OCI-LY7 (cell line): ENCODE results near the gene PPP1R26. TPM values are rescaled to one million over a fixed set of nuclear protein-coding genes. Genes with fewer than 3 reads are reported as not detected.
"Not testable (repeated sequence)": the region's sequence is repeated elsewhere in the genome, so short reads cannot be mapped to it uniquely, and the experiment has no call there.

Source experiments
- BruUV-seq: library from RNA; stranded (reverse); fragments of 400-500 nt; replicated peaks from 2 replicates; lab custom pipeline; 2021; lab: Mats Ljungman, UMichigan
- CTCF ChIA-PET: fragments of 300-600 bp; sonication (Branson Sonifier 250); formaldehyde crosslinking; loops from one replicate; lab custom pipeline; 2022; ENCODE audit warnings: antibody characterized with exemption; ENCODE audit not compliant: unreplicated experiment; lab: Charles Lee
- POLR2A ChIA-PET: fragments of 300-600 bp; sonication (Branson Sonifier 250); formaldehyde crosslinking; loops from one replicate; lab custom pipeline; 2022; ENCODE audit warnings: antibody characterized with exemption; lab: Charles Lee
- DNase-seq: peaks from one replicate; pipeline ENCODE4 v3.0.0-alpha.2; 2015; ENCODE audit warnings: low spot score
- H2AFZ ChIP-seq: fragments of 200-600 bp; sonication (generic), shearing (Covaris generic); 2 replicates; pipeline ENCODE4 v1.6.1; 2014; ENCODE audit warnings: mild to moderate bottlenecking, antibody characterized with exemption, low read length, moderate library complexity
- H3K27ac ChIP-seq: fragments of 200-600 bp; sonication (generic); 2 replicates; pipeline ENCODE4 v1.5.1; 2014; ENCODE audit warnings: mixed run types, low read depth, mild to moderate bottlenecking, moderate library complexity, low read length, inconsistent platforms; ENCODE audit not compliant: poor library complexity, severe bottlenecking
- H3K36me3 ChIP-seq: fragments of 200-600 bp; sonication (generic); 2 replicates; pipeline ENCODE4 v1.6.1; 2014; ENCODE audit warnings: mild to moderate bottlenecking, antibody characterized with exemption, low read length, moderate library complexity, mixed read lengths; ENCODE audit not compliant: insufficient read depth
- H3K4me1 ChIP-seq: fragments of 200-600 bp; sonication (generic); 2 replicates; pipeline ENCODE4 v1.5.1; 2014; ENCODE audit warnings: mild to moderate bottlenecking, low read length; ENCODE audit not compliant: insufficient read depth, poor library complexity, severe bottlenecking
- H3K4me2 ChIP-seq: fragments of 200-600 bp; sonication (generic); 2 replicates; pipeline ENCODE4 v1.6.1; 2014; ENCODE audit warnings: mild to moderate bottlenecking, low read length
- H3K4me3 ChIP-seq: fragments of 200-600 bp; sonication (generic); 2 replicates; pipeline ENCODE4 v1.5.1; 2014; ENCODE audit warnings: mild to moderate bottlenecking, low read depth, low read length; ENCODE audit not compliant: poor library complexity, severe bottlenecking
- H3K79me2 ChIP-seq: fragments of 200-600 bp; sonication (generic); 2 replicates; pipeline ENCODE4 v1.6.1; 2016; ENCODE audit warnings: low read depth, mild to moderate bottlenecking, low read length, moderate library complexity, mixed read lengths; ENCODE audit not compliant: insufficient read depth
- H3K9me2 ChIP-seq: fragments of 200-600 bp; sonication (generic); 2 replicates; pipeline ENCODE4 v1.6.1; 2016; ENCODE audit warnings: mild to moderate bottlenecking, low read length, mixed read lengths; ENCODE audit not compliant: insufficient read depth
- H3K9me3 ChIP-seq: fragments of 200-600 bp; sonication (generic); 2 replicates; pipeline ENCODE4 v1.6.1; 2014; ENCODE audit warnings: mild to moderate bottlenecking, mixed run types, low read length, mixed read lengths
- H4K20me1 ChIP-seq: fragments of 200-600 bp; sonication (generic); 2 replicates; pipeline ENCODE4 v1.6.1; 2014; ENCODE audit warnings: mild to moderate bottlenecking, antibody characterized with exemption, low read length, moderate library complexity, mixed read lengths; ENCODE audit not compliant: insufficient read depth
- EZH2phosphoT487 ChIP-seq: fragments of 200-600 bp; sonication (generic); IDR thresholded peaks from 2 replicates; pipeline ENCODE4 v1.6.1; 2018; ENCODE audit warnings: low read depth, borderline replicate concordance, mild to moderate bottlenecking, mixed run types, antibody characterized with exemption, low read length, moderate library complexity, mixed read lengths
- intact Hi-C: fragments of 100-400 bp; cut with micrococcal nuclease; formaldehyde crosslinking; loops from one replicate; pipeline ENCODE4 v1.10.0; 2022; ENCODE audit not compliant: unreplicated experiment
- total RNA-seq, 2 experiments: library from RNA; depleted of rRNA in 1 of 2; stranded (reverse); fragments of >200 nt in 1 of 2; shearing (Covaris generic) in 1 of 2; gene quantifications; 2 replicates each; pipeline ENCODE4 v1.2.3, GENCODE V29; 2014 to 2022
- TF ChIP-seq, protein P1 (sequence below): fragments of 200-600 bp; sonication (generic); conservative IDR thresholded peaks from 2 replicates; pipeline ENCODE4 v1.5.1; 2014; ENCODE audit warnings: mild to moderate bottlenecking, antibody characterized with exemption, low read length, moderate library complexity, mixed read lengths

PPP1R26 gene
- total RNA-seq, 2 experiments from 2014 or later, result 0.21 to 1.5 TPM

- CTCF ChIA-PET, result no interaction called here
- DNase-seq, result no peak
- no peak overlapping the region for H2AFZ ChIP-seq
- no peak overlapping the region for H3K4me2 ChIP-seq
- BruUV-seq, result no TSS peak
- no peaks in the 10 kb centered on the region for H3K79me2 ChIP-seq
- no peak overlapping the region for H3K27ac ChIP-seq
- no peak overlapping the region for H3K4me3 ChIP-seq
- no peaks in the 10 kb centered on the region for H3K9me3 ChIP-seq
- no peaks in the 10 kb centered on the region for H3K4me1 ChIP-seq
- no peaks in the 10 kb centered on the region for H4K20me1 ChIP-seq
- H3K36me3 ChIP-seq, result no peaks in the 10 kb centered on the region
- TF ChIP-seq, protein P1, sequence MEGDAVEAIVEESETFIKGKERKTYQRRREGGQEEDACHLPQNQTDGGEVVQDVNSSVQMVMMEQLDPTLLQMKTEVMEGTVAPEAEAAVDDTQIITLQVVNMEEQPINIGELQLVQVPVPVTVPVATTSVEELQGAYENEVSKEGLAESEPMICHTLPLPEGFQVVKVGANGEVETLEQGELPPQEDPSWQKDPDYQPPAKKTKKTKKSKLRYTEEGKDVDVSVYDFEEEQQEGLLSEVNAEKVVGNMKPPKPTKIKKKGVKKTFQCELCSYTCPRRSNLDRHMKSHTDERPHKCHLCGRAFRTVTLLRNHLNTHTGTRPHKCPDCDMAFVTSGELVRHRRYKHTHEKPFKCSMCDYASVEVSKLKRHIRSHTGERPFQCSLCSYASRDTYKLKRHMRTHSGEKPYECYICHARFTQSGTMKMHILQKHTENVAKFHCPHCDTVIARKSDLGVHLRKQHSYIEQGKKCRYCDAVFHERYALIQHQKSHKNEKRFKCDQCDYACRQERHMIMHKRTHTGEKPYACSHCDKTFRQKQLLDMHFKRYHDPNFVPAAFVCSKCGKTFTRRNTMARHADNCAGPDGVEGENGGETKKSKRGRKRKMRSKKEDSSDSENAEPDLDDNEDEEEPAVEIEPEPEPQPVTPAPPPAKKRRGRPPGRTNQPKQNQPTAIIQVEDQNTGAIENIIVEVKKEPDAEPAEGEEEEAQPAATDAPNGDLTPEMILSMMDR, result no peak
- TF ChIP-seq EZH2phosphoT487, result no peak
- intact Hi-C loops, result no loop called here
- POLR2A ChIA-PET, result interaction anchor here (0.6 kb wide), 1 partner anchor 90 kb away, joined by 4 read pairs; no protein-coding TSS in a partner anchor
- H3K9me2 ChIP-seq, result no peaks in the 10 kb centered on the region
Measured at GRCh38 chr9:135450956-135451355, 28.6 kb upstream of the PPP1R26 start.

DNA sequence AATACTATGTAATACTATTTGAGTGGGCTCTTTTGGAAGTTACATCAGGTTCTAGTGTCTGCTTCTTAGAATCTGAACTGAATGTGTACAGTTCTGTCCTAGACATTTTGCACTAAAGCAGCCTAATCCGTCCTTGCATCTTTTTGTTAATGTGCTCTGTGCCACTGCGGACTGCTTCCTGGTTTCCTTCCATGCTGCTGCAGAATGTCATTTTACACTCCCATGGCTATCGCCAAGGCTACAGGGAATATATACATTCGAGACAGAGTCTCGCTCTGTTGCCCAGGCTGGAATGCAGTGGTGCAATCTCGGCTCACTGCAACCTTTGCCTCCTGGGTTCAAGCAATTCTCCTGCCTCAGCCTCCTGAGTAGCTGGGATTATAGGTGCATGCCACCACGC, 27.7 kb upstream of the PPP1R26 start:
- H3K9me3 ChIP-seq, BruUV-seq, H3K9me2 ChIP-seq, H3K4me1 ChIP-seq, CTCF ChIA-PET, DNase-seq, intact Hi-C loops, H3K4me3 ChIP-seq, H3K79me2 ChIP-seq, H4K20me1 ChIP-seq, H3K27ac ChIP-seq, H2AFZ ChIP-seq, POLR2A ChIA-PET, H3K4me2 ChIP-seq, H3K36me3 ChIP-seq: not testable (repeated sequence)

DNA sequence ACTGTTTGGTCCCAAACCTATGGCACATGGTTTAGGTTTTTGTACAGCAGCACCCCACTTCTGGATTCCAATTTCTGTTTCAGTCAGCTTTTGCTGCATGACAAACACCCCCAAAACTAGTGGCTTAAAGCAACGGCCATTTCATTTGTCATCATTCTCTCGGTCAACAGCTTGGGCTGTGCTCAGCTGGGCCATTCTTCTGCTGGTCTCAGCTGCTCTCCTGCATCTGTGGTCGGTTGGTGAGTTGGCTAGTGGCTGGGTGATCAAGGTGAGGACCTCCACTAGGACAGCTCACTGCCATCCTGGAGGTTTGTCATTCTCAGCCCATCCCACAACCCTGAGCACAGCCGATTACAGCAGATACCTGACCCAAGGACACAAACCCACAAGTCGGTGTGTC, 24.8 kb upstream of the PPP1R26 start:
- BruUV-seq, result no TSS peak

More for the DNA sequence above, 24.8 kb upstream of the PPP1R26 start:
- no peak overlapping the region for H2AFZ ChIP-seq
- H3K4me1 ChIP-seq, result no peaks in the 10 kb centered on the region
- no peaks in the 10 kb centered on the region for H3K9me2 ChIP-seq
- no peaks in the 10 kb centered on the region for H4K20me1 ChIP-seq
- ChIA-PET POLR2A (no interaction called here), CTCF (no interaction called here)
- no peak overlapping the region for H3K4me2 ChIP-seq
- TF ChIP-seq, protein P1, result no peak
- TF ChIP-seq EZH2phosphoT487, result no peak
- no peak for DNase-seq
- intact Hi-C loops, result no loop called here
- no peaks in the 10 kb centered on the region for H3K36me3 ChIP-seq
- no peaks in the 10 kb centered on the region for H3K9me3 ChIP-seq
- H3K4me3 ChIP-seq, result no peak overlapping the region
- no peaks in the 10 kb centered on the region for H3K79me2 ChIP-seq
- H3K27ac ChIP-seq, result no peak overlapping the region
